Glomerular visceral epithelial cell (primary cell): ENCODE data around the gene SPEM1.

ENCODE experiments used
- DNase-seq: peaks from one replicate; pipeline ENCODE4 v3.0.0-alpha.2; 2016; ENCODE audit errors: extremely low spot score

Gene SPEM1

DNA sequence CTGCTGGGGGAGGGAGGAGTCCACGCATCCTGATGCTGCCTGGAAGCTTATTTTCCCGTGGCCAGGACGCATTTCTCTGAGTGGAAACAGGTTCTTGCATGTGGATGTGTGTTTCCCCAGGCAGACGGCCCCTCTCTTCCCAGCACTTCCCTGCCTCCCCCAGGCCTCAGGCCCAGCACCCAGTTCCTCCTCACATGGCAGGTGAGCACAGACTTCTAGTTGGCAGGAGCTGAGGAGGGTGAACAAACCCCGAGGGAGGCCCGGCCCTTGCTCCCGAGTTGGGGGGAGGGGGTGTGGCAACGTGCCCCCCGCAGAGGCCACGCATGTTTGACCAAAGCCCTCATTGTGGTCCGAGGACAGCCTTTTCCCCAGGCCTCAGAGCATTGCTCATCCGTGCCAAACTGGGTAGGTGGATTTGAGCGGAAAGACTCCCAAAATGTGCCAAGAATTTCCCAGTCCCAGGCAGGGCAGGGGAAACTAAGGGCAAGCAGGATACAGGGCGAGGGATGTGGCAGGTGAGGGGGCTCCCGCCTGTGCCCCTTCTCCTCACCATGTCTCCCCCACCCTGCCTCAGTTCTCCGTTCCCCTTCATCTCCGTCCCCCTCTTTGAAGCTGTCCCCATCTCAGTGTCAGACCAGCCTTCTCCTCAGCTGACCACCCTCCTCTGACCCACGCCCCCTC is 1.5 kb upstream of the SPEM1 start:
- DNase-seq = no peak

DNA sequence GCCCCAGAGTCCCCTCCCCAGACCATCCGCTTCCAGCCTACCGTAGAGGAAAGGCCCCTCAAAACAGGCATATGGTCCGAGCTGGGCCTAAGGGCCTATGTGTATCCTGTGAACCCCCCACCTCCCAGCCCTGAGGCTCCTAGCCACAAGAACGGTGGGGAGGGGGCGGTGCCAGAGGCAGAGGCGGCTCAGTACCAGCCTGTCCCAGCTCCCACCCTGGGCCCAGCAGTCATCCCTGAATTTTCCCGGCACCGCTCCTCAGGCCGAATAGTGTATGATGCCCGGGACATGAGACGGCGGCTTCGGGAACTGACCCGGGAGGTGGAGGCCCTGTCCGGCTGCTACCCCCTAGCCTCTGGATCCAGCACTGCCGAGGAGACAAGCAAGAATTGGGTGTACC is 1.1 kb downstream of the SPEM1 start:
- DNase-seq = no peak

DNA sequence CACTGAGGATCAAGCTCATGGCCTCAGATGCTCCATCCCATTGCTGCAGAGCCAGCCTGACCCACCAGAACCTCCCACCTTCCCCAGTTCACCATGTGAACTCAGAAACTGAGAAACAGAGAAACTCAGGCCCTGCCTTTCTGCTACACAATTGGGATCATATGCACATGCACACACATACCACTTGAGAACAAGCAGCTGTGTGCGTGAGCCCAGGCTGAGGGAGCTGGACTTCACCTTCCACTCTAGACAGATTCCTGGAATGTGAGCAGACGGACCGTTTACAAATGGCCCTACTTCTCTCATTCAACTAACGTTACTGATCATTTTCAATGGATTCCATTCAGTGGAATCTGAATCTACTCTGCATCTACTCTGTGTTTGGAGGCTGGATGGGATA is 3.6 kb downstream of the SPEM1 start:
- no peak for DNase-seq

- no peak for DNase-seq
Observed at GRCh38 chr17:7425316-7425715, 5.2 kb downstream of the SPEM1 start, which contains the start of gene SPEM2. SPEM2 (plus strand) TSS chr17:7425616; CDS start chr17:7425689, 73 bp downstream.

- DNase-seq = no peak
Observed at GRCh38 chr17:7425756-7426155, 5.6 kb downstream of the SPEM1 start.

DNA sequence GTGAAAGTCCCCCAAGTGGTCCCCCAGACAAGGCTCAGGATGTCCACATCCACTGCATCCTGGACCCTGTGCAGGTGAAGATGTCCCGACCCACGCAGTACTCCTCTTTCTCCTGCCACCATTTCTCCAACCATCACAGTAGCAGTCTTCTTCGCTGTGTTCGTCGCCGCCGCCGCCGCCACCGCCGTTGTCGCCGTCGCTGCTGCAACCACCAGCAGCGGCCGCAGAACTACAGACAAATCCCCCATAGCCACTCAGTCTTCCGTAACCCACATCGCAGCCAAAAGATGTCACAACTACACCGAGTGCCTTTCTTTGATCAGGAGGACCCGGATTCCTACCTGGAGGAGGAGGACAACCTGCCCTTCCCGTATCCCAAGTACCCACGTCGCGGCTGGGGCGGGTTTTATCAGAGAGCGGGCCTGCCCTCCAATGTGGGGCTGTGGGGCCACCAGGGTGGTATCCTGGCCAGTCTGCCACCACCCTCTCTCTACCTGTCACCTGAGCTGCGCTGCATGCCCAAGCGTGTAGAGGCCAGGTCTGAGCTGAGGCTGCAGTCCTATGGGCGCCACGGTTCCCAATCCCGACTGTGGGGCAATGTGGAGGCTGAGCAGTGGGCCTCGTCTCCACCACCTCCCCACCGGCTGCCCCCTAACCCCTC is 6.2 kb downstream of the SPEM1 start:
- no peak for DNase-seq

- DNase-seq = no peak
Observed at GRCh38 chr17:7426896-7427489, 6.9 kb downstream of the SPEM1 start.

DNA sequence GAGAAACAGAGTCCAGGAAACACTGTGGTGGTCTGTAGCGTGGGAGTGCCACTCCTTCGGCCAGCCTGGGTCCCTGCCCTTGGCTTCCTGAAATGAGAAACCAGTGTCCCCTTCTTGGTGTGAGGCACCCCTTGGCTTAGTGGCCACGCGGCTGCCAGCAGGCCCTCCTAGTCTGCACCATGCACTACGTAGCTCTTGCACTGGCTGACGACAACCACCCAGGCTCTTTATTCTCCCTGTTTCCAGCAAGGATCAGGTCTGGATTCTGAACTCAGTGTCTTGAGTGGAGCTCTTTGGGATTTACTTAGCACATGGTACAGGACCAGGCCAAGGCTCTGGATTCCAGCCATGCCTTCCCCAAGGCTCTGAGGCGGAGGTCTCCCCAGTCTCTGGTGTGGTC is 7.4 kb downstream of the SPEM1 start:
- no peak for DNase-seq

- no peak for DNase-seq
Observed at GRCh38 chr17:7428557-7428956, 8.4 kb downstream of the SPEM1 start, which contains the start of gene SPEM3. SPEM3 (plus strand) TSS chr17:7428857; CDS start chr17:7428903, 46 bp downstream.

DNA sequence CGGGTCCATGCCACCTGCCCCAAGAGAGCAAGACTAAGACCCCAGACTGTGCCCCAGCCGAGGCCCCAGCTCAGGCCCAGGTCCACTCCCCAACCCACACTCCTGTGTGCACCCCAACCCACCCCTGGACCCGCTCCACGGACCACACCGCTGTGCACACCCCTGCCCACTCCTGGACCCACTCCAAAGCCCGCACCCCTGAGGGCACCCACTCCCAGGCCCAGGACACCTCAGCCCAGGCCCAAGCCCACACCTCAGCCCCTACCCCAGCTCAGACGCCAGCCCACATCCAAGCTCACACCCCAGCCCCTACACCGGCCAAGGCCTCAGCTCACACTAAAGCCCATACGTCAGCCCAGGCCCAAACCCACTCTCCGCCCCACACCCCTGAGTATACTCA is 9.6 kb downstream of the SPEM1 start:
- DNase-seq = no peak

DNA sequence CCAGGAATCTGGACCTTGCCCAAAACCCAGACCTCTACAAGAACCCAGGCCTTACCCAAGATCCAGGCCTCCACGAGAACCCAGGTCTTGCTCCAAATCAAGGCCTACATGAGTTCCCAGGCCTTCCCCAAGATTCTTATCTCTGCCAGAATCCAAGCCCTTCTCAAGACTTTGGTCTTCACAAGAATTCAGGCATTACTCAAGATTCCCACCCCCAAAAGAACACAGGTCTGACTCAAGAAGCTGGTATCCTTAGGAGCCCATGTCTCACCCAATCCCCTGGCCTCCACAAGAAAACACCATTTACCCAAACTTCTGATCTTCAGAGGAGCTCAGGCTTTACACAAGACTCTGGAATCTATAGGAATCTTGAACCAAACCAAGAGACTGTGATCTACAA is 11.1 kb downstream of the SPEM1 start:
- no peak for DNase-seq

DNA sequence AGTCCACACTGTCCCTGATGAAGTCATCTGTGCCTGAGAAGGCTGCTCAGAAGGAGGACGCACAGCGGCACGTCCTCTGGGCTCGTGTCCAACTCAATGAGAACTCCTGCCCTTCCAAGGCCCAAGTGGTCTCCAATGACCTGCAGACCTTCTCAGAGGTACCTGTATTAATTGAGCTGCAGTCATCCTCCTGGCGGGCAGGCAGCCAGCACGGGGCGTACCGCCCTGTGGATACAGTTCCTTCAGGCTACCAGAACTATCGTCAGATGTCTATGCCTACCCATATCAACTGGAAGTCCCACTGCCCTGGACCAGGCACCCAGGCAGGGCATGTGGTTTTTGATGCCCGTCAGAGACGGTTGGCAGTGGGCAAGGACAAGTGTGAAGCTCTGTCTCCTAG is 12.2 kb downstream of the SPEM1 start:
- DNase-seq = no peak

DNA sequence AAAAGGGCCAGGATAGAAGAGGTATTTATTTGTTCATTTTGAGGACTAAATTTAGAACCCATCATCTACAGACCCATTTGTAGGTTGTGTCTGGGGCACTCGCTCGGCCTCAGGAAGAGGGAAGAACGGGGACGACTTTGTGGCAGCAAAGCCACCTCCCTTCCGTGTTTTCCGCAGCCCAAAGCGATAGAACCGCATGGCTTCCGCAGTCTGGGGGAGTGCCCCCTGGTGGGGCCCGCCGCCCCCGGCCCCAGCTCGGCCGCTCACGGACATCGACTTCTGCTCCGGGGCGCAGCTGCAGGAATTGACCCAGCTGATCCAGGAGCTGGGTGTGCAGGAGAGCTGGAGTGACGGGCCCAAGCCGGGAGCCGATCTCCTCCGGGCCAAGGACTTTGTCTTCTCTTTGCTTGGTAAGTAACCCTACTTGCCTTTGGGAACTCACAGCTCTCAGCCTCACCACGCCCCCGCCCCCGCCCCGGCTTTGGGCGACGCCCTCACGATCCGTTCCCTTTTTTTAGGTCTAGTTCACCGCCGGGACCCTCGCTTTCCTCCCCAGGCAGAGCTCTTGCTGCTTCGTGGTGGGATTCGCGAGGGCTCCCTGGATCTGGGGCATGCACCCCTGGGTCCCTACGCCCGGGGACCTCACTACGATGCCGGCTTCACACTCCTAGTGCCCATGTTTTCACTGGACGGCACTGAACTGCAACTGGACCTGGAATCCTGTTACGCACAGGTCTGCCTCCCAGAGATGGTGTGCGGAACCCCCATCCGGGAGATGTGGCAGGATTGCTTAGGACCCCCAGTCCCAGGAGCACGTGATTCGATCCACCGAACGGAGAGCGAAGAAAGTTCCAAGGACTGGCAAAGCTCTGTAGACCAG is 15.8 kb downstream of the SPEM1 start:
- peak; percentile 60 for DNase-seq

DNA sequence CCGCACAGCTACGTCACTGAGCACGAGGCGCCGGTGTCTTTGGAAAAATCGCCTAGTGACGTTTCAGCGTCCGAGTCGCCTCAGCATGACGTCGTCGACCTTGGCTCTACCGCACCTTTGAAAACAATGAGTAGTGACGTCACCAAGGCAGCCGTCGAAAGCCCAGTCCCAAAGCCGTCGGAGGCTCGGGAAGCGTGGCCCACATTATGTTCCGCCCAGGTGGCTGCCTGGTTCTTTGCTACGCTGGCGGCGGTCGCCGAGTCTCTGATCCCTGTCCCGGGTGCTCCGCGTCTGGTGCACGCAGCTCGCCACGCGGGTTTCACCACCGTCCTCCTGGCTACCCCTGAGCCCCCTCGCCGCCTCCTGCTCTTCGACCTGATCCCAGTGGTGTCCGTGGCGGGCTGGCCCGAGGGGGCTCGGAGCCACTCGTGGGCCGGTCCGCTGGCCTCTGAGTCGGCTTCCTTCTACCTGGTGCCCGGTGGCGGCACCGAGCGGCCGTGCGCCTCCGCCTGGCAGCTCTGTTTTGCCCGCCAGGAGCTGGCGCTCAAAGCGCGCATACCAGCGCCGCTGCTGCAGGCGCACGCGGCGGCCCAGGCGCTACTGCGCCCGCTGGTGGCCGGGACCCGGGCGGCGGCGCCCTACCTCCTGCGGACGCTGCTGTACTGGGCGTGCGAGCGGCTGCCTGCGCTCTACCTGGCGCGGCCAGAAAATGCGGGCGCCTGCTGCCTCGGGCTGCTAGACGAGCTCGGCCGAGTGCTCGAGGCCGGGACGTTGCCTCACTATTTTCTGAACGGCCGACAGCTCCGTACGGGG is 16.6 kb downstream of the SPEM1 start:
- DNase-seq = peak; percentile 86

DNA sequence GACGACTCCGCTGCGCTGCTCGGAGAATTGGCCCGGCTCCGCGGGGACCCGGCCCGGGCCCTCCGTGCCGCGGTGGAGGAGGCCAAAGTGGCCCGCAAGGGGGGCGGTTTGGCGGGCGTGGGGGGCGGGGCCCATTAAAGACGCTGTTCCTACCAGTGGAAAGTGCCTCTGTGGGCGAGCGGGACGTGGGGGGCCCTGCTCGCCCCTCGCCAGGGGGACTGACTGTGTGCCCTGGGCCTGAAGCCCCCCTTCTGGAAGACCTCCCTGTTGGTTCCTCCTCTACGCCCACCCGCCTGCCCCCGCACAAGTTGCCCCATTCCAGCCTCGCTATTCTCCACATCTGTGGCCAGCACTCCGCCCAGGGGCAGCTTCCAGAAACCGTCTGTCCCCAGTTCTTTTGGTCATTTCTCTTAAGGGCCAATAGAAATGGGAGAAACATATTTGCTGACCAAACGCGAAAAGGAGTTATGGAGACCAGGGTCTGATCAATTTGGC is 17.3 kb downstream of the SPEM1 start:
- no peak for DNase-seq

DNA sequence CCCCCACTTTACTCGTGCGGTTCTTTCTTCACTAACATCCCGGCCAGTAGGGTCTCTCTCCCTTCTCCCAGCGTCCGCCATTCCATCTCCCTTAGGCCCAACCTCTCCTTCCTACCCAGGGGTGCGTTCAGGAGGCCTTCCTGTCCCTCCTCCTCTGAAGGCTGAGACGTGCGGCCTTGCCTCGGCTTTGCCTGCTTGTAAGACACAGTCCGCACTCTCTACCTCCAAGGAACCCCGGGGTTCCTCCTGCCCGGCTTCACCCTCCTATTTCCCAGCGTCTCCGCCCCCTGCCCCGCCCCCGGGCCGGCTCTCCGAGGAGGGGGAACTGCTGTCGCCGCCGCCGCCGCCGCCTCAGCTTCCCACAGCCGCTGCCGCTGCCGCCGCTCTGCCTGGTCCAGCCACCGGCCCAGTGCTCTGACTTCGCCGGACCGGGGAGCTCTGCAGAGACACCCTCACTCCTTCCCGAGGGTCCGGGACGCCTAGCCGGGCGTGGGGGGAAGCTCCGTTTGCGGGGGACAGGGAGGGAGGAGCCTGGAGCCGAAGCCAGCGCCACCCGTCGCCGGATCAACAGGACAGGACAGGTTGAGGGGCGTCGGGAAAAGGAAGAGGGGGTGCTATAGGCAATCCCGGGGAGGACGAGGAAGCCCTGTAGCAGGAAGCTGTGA is 18.0 kb downstream of the SPEM1 start:
- no peak for DNase-seq

- DNase-seq = no peak
Observed at GRCh38 chr17:7438656-7439460, 18.7 kb downstream of the SPEM1 start.

DNA sequence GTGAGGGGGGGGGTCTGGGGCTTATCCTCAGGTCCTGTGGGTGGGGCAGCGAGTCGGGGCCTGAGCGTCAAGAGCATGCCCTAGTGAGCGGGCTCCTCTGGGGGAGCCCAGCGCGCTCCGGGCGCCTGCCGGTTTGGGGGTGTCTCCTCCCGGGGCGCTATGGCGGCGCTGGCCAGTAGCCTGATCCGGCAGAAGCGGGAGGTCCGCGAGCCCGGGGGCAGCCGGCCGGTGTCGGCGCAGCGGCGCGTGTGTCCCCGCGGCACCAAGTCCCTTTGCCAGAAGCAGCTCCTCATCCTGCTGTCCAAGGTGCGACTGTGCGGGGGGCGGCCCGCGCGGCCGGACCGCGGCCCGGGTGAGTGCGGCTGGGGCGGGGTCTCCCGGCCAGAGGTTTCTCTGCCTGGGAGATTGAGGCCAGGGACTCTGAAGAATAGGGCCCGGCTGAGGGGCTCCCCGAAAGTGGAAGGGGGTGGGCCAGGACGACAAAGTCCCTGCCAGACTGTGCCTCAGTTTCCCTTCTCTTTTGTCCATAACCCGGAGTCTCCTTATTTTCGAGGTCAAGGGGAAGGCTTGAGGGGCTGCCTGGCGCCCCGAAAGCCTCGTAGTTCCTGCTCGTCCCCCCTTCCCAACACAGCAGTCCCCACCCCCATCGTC is 19.5 kb downstream of the SPEM1 start, which contains the start of gene FGF11:
FGF11 (plus strand) TSS at position 51 of the 651 bp plus-strand sequence; CDS start at position 160, 109 bp downstream.
- no peak for DNase-seq
